ENCODE results near the gene PPP1R14C.

DNA sequence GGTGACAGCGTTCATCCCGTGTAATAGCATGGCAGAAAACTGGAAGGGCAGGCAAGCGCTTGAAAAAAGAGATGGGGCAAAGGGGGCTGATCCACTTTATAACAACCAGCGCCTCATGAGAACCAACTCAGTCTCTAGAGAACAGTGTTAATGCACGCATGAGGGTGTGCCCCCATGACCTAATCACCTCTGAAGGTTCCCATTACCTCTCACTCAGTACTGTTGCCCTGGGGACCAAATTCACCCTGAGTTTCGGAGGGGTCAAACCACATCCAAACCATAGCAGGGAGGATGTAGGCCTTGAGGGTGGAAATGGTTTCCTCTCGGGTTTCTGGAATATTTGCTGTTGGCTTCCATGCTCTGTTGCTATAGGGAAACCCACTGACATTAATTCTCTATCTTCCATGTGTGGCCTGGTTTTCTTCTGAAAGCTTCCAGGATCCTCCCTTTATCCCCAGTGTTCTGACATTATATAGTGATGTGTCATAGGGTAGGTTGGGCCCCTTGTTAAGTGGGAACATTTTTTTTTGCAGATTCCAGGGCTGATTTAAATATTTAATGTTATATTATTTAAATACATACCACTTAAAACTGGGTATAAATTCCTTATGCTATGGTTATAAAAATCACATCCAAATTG is 65.2 kb downstream of the PPP1R14C start:
- TF ChIP-seq RARB (CRISPR knock-in tag; IDR thresholded peaks at IDR 0.05) (no peak), ZNF565 (CRISPR knock-in tag; conservative IDR thresholded peaks at IDR 0.05; ENCODE audit: low read depth) (no peak), ZFP3 (CRISPR knock-in tag; IDR thresholded peaks at IDR 0.05) (no peak), ESRRG (CRISPR knock-in tag; IDR thresholded peaks at IDR 0.05) (no peak), ARNTL (CRISPR knock-in tag; IDR thresholded peaks at IDR 0.05; ENCODE audit: borderline replicate concordance, low read depth) (no peak), ZFP30 (CRISPR knock-in tag; IDR thresholded peaks at IDR 0.05) (no peak), ZNF70 (CRISPR knock-in tag; IDR thresholded peaks at IDR 0.05) (no peak), BACH2 (CRISPR knock-in tag; IDR thresholded peaks at IDR 0.05; ENCODE audit: borderline replicate concordance) (no peak), OSR1 (CRISPR knock-in tag; IDR thresholded peaks at IDR 0.05) (no peak)
- TF ChIP-seq, protein P1, sequence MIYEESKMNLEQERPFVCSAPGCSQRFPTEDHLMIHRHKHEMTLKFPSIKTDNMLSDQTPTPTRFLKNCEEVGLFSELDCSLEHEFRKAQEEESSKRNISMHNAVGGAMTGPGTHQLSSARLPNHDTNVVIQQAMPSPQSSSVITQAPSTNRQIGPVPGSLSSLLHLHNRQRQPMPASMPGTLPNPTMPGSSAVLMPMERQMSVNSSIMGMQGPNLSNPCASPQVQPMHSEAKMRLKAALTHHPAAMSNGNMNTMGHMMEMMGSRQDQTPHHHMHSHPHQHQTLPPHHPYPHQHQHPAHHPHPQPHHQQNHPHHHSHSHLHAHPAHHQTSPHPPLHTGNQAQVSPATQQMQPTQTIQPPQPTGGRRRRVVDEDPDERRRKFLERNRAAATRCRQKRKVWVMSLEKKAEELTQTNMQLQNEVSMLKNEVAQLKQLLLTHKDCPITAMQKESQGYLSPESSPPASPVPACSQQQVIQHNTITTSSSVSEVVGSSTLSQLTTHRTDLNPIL (CRISPR knock-in tag; IDR thresholded peaks at IDR 0.05; ENCODE audit: low read depth) = no peak
